Osteoblast (primary cell): ENCODE data around the gene ACTR2. TPM values are rescaled to one million over a fixed set of nuclear protein-coding genes. Genes with fewer than 3 reads are reported as not detected.
A peak's percentile ranks its signal among the peaks of the same experiment; 100 is the strongest.
"Not testable (repeated sequence)": the region's sequence is repeated elsewhere in the genome, so short reads cannot be mapped to it uniquely, and the experiment has no call there.

Source experiments
- DNase-seq: peaks from one replicate; pipeline ENCODE4 v3.0.0; 2011; ENCODE audit warnings: low spot score, mixed read lengths; ENCODE audit not compliant: insufficient read length; ENCODE audit errors: missing footprints
- H2AFZ ChIP-seq: 2 replicates; pipeline ENCODE4 v1.6.0; 2011; ENCODE audit warnings: mild to moderate bottlenecking, low read length
- H3K27ac ChIP-seq: 2 replicates; pipeline ENCODE4 v1.5.1; 2011; ENCODE audit warnings: mild to moderate bottlenecking, low read depth, low read length, moderate library complexity
- H3K27me3 ChIP-seq: 2 replicates; pipeline ENCODE4 v1.6.0; 2012; ENCODE audit warnings: mild to moderate bottlenecking, control low read depth, inconsistent platforms, low read length, moderate library complexity; ENCODE audit not compliant: insufficient read depth
- H3K36me3 ChIP-seq: 2 replicates; pipeline ENCODE4 v1.5.1; 2011; ENCODE audit warnings: mild to moderate bottlenecking, low read length, control low read depth, moderate library complexity; ENCODE audit not compliant: insufficient read depth
- H3K4me1 ChIP-seq: 2 replicates; pipeline ENCODE4 v1.5.1; 2011; ENCODE audit warnings: mild to moderate bottlenecking, low read length, control low read depth, moderate library complexity; ENCODE audit not compliant: insufficient read depth
- H3K4me2 ChIP-seq: 2 replicates; pipeline ENCODE4 v1.6.0; 2011; ENCODE audit warnings: mild to moderate bottlenecking, low read length; ENCODE audit not compliant: insufficient read depth
- H3K4me3 ChIP-seq: fragments of 200-600 bp; sonication (generic); 3 replicates; pipeline ENCODE4 v1.5.1; 2012; ENCODE audit warnings: mild to moderate bottlenecking, low read length, inconsistent platforms; ENCODE audit not compliant: insufficient read depth
- H3K79me2 ChIP-seq: 2 replicates; pipeline ENCODE4 v1.6.0; 2012; ENCODE audit warnings: mild to moderate bottlenecking, low read length, control low read depth, inconsistent platforms; ENCODE audit not compliant: insufficient read depth
- H3K9me3 ChIP-seq: 2 replicates; pipeline ENCODE4 v1.5.1; 2011; ENCODE audit warnings: low read depth, low read length, control low read depth
- H4K20me1 ChIP-seq: 2 replicates; pipeline ENCODE4 v1.6.0; 2012; ENCODE audit warnings: mild to moderate bottlenecking, low read length, control low read depth; ENCODE audit not compliant: insufficient read depth
- CTCF ChIP-seq: IDR thresholded peaks from 2 replicates; pipeline ENCODE4 v1.5.1; 2011; ENCODE audit warnings: mild to moderate bottlenecking, low read depth, low read length, moderate library complexity; ENCODE audit errors: extremely low read depth
- total RNA-seq: library from RNA; depleted of rRNA; stranded (reverse); fragments of >200 nt; gene quantifications from 2 replicates; pipeline ENCODE4 v1.2.3, GENCODE V29; 2012

ACTR2 gene
- total RNA-seq, 1 donor = 110 TPM

GRCh38 chr2:65316072-65316471 lies 88.4 kb downstream of the ACTR2 start:
- Histone ChIP-seq H3K4me2 (no peak overlapping the region), H3K9me3 (no peaks in the 10 kb centered on the region), H3K36me3 (peaks cover 57% of the 10 kb centered on the region), H3K27me3 (no peaks in the 10 kb centered on the region), H2AFZ (no peak overlapping the region), H3K4me1 (peaks cover 27% of the 10 kb centered on the region), H3K4me3 (no peak overlapping the region), H3K79me2 (peaks cover 29% of the 10 kb centered on the region), H3K27ac (peak overlapping the region; percentile 65), H4K20me1 (peaks cover 3% of the 10 kb centered on the region)
- peak; percentile 74 for DNase-seq
- TF ChIP-seq CTCF = no peak

GRCh38 chr2:65317351-65317750 lies 89.7 kb downstream of the ACTR2 start:
- H3K4me2 ChIP-seq, DNase-seq, H4K20me1 ChIP-seq, H2AFZ ChIP-seq, H3K9me3 ChIP-seq, H3K27ac ChIP-seq, H3K4me3 ChIP-seq, H3K27me3 ChIP-seq: not testable (repeated sequence)
- peaks cover 29% of the 10 kb centered on the region for H3K79me2 ChIP-seq
- H3K36me3 ChIP-seq = peaks cover 44% of the 10 kb centered on the region
- H3K4me1 ChIP-seq = peaks cover 31% of the 10 kb centered on the region

- peaks cover 29% of the 10 kb centered on the region for H3K79me2 ChIP-seq
- H3K4me2 ChIP-seq = no peak overlapping the region
- H3K27ac ChIP-seq = no peak overlapping the region
- no peak for DNase-seq
- H3K4me3 ChIP-seq = no peak overlapping the region
- H3K27me3 ChIP-seq = no peaks in the 10 kb centered on the region
- H3K4me1 ChIP-seq = peaks cover 31% of the 10 kb centered on the region
- no peak overlapping the region for H2AFZ ChIP-seq
- peaks cover 3% of the 10 kb centered on the region for H4K20me1 ChIP-seq
- TF ChIP-seq CTCF = no peak
- peaks cover 40% of the 10 kb centered on the region for H3K36me3 ChIP-seq
- H3K9me3 ChIP-seq = no peaks in the 10 kb centered on the region
Measured at GRCh38 chr2:65317841-65318240, 90.2 kb downstream of the ACTR2 start.

- Histone ChIP-seq H3K27me3 (no peaks in the 10 kb centered on the region), H3K79me2 (peaks cover 29% of the 10 kb centered on the region), H3K4me1 (peaks cover 31% of the 10 kb centered on the region), H3K4me2 (peak overlapping the region; percentile 70), H3K9me3 (no peaks in the 10 kb centered on the region), H3K27ac (peak overlapping the region; percentile 96), H2AFZ (no peak overlapping the region), H4K20me1 (peaks cover 3% of the 10 kb centered on the region), H3K4me3 (no peak overlapping the region), H3K36me3 (peaks cover 27% of the 10 kb centered on the region)
- no peak for DNase-seq
- no peak for TF ChIP-seq CTCF
Measured at GRCh38 chr2:65319072-65319673, 91.5 kb downstream of the ACTR2 start.
